NCI-H2029 treated with DMSO at 0.1 percent for 48 hours (cell line): ENCODE data around the gene MT1E.
"Not testable (repeated sequence)": the region's sequence is repeated elsewhere in the genome, so short reads cannot be mapped to it uniquely, and the experiment has no call there.

Experiments used
- DNase-seq: peaks from one replicate; lab custom pipeline; 2025; lab: John Stamatoyannopoulos, UW

Gene MT1E

GRCh38 chr16:56672761-56673536 is 47.4 kb downstream of the MT1E start:
- DNase-seq: peak; percentile 30

- DNase-seq: no peak
These were observed 48.3 kb downstream of the MT1E start for GRCh38 chr16:56673921-56674320.

GRCh38 chr16:56674570-56674969 is 49.0 kb downstream of the MT1E start:
- DNase-seq: not testable (repeated sequence)

GRCh38 chr16:56675685-56676210 is 50.2 kb downstream of the MT1E start:
- no peak for DNase-seq
